ENCODE measurements around the gene SLC4A3.

GRCh38 chr2:219679571-219679970, 52.1 kb downstream of the SLC4A3 start:
- no peak for TF ChIP-seq POLR2A (IDR thresholded peaks at IDR 0.05)
- TF ChIP-seq, protein P1, sequence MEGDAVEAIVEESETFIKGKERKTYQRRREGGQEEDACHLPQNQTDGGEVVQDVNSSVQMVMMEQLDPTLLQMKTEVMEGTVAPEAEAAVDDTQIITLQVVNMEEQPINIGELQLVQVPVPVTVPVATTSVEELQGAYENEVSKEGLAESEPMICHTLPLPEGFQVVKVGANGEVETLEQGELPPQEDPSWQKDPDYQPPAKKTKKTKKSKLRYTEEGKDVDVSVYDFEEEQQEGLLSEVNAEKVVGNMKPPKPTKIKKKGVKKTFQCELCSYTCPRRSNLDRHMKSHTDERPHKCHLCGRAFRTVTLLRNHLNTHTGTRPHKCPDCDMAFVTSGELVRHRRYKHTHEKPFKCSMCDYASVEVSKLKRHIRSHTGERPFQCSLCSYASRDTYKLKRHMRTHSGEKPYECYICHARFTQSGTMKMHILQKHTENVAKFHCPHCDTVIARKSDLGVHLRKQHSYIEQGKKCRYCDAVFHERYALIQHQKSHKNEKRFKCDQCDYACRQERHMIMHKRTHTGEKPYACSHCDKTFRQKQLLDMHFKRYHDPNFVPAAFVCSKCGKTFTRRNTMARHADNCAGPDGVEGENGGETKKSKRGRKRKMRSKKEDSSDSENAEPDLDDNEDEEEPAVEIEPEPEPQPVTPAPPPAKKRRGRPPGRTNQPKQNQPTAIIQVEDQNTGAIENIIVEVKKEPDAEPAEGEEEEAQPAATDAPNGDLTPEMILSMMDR (IDR thresholded peaks at IDR 0.05): no peak
- TF ChIP-seq POLR2AphosphoS5 (IDR thresholded peaks at IDR 0.05; ENCODE audit: insufficient read depth in 1 of 2, low read depth in 1 of 2): no peak

All from vagina (tissue), 2 donors.